Effector CD4-positive, alpha-beta T cell (primary cell): ENCODE measurements around the gene AK9.

Experiments
- DNase-seq: peaks from one replicate; pipeline ENCODE4 v3.0.0-alpha.2; 2020

The AK9 gene

DNA sequence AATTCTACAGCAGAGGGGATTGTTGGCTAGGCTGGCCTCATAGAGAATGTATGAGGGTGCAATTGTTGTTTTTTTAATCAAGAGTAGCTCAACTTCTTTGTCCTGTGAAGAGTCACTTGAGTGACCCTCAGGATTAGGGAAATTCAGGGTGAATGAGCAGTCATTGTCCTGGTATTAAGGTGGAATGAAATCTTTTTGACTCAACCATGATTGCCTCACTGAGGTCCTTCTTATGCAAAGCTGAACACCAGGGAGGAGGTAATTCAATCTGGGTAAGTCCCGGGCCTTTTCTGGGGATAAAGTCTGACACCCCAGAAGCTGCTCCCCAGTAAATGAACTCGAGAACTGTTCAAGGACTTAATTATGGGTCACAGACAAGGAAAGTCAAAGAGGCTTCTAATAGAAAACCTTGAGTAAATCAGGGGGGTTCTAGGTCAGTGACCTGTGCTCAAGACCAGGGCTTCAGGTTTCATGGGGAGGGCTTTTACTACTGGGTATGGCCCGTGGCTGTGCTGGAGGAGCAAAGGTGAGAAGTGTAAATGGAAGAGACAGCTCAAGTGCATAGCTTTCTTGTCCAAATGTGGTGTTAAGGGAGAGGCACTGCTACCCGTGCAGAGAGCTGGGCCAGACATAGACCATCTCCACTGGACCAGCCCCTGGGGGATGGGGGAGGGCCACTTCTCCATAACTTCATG, 182.7 kb downstream of the AK9 start:
- no peak for DNase-seq

DNA sequence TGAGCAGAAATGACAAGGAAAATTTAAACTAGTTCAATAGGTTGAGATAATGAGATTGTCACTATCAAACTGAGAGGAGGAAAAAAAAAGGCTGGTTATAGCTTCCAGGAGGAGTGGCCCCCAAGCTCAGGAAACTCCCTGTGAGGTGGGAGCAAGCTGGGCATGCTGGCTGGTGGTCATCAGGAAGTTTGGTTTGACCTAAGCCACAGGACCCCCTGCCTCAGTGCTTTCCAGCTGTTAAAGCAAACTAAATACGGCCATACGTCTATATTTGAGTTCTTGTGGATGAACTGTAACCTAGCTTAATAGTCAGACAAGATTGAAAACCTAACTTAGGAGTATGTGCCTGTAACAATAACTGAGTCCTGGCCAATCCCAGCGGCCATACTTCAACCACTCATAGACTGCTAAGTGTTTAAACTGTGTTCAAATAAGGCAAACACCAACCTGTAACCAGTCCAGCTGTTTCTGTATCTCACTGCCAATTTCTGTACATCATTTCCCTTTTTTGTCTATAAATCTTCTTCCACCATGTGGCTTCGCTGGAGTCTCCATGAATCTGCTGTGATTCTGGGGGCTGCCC, 183.4 kb downstream of the AK9 start:
- no peak for DNase-seq

DNA sequence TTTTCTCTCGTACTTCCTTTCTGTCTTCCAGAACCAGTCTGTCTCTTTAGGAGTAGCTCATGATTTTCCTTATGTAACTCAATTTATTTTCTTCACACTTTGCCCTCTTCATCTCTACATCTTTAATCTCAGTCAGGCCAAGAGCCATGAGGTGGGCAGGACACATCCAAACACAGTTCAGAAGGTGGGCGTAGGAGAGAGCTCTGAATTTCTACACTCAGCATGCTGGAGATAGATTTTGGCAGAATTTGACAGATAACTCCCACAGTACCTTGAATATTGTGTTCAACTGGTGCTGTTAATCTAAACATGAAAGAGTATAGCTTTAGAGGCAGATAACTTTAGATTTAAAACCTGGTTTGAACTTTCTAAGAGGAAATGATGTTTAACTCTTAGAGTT, 184.2 kb downstream of the AK9 start:
- DNase-seq: no peak

DNA sequence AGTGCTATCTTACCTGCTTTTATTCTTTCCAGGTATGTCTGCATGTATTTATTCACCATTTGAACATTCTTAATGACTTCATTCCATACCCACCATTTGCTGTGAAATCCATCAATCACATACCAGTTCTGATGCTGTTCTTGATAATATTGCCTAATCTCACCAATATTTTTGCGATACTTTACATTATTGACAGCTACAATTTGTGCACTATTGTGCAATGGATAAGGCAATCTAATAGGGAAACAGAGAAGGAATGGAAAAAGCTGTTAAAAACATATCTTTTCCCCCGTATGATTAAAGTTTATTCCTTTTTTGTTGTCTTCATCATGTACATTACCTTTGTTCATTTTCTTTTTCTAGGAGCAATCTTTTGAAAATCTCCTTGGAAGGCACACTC, 184.7 kb downstream of the AK9 start:
- DNase-seq: no peak

DNA sequence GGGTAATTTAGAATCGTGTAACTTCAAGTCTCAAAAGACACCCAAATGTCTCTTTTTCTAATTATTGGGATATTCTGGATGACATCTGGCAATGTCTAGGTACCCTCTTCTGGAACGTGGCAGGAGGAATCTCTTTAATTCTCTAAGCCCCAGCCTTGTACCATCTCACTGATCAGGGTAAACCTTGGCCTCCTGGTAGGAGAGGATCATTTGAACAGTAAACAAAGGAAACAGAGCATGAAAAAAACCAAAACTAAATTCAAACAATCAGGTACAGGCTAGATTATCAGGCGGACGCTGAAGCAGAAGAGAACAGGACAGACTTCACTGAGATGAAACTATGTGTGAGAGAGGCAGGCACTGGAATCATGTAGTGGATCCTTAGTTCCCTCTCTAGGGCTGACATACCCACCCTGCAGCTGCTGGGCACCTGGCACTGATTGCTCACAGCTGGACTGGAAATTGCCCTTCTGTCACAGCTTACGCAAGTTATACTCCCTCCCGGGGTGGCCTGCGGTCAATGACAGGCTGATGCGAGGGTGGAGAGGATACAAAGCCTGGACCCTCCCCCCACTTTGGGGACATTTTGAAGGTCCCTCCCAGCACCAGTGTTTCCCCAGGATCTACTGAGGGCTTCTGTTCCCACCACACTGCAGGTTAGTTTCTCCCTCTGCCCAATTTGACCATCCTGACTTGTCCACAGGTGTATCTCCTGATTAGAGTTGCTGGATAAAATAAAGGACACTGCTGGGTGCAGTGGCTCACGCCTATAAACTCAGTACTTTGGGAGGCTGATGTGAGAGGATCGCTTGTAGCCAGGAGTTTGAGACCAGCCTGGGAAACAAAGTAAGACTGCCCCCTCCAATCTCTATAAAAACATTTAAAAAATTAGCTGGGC, 187.4 kb downstream of the AK9 start:
- DNase-seq: no peak

DNA sequence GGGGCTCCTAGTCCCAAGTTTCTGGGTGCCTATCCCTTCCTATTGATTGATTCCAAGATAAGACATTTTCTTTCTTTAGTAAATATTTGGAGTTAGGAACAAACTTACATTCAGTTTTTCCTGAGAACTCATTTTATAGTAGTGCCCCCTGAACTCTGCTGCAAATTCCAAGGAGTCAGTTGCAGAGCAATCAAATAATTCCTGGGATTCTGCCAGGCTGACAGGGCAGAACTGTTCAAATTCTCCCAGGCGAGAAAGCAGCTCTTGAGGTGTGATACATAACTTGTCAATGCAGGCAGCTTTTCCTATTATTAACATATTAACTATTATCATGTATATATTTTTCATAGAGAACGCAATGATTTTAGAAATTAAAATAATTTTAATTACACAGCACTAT, 192.1 kb downstream of the AK9 start:
- DNase-seq: no peak

DNA sequence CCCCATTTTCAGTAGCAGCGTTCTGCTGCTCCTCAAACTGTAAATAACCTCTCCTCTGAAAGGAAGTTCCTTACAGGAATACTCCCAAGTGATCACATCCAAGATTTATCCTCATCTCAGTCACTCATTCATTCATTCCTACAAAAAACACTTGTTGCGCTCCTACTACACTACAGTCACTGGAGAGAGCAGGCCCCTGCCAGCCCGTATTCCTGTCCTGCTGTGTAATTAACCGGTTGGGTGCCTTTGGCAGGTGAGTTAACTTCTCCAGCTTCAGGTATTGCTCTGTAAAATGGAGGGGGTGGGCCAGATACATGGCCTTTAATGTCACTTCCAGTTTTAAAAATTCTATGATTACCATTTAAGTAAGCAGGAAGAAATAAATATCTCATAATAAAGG, 192.9 kb downstream of the AK9 start:
- no peak for DNase-seq

DNA sequence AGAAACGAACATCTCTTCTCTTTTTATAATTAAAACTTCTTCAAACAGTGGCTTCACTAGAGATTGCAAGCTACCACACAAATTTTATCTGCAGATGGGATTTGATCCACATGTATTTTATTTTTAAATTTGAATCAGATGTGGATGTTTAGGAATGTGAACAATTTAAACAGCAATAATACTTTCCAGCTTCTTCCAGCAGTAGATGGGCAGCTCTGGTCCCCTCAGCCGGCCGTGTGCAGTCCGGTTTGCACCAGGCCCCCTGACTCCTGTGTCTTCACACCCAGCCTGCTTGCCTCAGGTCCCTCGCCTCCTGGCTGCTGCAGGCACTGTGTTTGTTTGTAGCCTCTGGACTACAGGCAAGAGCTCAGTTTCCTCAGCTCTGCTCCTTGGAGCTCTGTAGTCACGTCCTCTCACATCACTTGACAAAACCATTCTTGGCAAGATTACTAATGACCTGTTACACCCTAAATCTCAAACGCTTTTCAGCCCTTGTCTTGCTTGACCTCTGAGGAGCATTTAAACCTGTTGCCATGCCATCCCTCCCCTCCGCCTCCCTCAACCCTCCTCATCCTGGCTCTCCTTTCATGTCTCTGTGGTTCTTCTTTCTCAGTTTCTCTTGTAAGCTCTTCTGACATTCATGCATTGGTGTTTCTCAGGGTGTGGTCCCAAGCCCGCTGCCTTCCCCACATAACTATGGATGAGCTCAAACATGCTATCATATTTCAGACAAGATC, 194.8 kb downstream of the AK9 start:
- no peak for DNase-seq

DNA sequence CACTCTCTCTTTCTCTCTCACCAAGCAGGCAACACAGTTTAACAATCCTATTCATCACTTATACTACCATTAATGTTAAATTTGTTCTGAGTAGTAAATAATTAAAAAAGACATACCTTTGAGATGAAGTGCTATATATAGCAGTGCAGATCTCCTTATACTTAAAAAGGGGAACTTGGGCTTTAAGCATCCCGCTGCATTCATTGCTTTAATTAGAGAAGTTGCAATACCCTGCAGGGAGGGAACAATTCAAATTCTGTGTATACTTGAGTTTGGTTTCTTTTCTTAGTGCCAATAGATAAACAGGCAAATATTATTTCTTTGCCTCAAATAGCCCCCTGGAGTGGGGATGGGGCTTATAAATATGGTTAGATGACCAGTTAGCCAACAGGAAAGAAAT, 197.1 kb downstream of the AK9 start:
- no peak for DNase-seq

DNA sequence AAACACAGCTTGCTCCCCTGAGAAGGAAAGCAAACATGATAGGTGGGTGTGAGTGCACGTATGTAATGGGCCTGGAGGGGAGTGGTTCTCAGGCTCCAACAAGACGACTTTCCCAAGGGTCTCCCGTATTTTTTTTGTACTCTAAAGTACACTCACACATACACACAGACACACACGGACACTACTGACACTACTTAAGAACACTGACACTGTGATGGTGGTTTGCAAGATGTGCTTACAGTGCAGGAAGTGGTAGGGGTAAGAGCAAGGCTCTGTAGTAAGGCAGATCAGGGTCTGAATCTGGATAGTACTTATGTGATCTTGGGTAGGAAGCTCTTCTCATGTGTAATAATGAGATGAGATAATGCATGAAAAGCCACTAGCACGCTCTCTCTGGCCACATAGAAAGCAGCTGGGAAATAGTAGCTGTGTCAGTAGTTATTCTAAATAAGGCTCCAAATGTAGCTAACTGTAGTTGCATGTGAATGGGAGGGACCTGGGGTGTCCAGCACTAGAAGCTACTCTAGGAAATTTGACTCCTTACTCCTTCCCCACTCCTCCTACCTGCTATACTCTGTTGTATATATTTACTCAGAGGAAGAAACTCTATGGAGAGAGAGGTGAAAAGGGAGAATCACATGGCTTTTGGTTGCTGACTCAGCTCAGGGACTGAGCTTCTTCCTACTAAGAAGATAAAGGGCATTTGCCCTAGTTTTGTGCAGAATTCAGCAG, 199.6 kb downstream of the AK9 start:
- DNase-seq: no peak

DNA sequence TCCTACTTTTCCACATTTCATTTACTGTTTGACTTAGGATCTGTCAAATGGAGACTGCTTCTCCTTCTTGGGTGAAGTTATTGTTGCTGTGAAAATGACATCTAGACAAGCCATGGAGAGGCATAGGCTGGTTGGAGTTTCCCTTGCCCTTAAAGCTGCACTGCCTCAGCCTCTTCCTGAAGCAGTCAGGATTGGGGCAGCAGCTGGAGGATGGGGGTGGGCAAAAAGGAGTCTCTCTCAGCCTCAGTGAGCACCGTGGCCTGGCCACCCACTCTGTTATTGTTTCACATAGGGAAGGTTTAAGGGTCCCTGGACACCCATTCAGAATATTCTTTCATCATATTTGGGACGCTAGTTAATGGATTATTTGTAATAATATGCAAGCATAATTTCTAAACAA, 200.3 kb downstream of the AK9 start:
- no peak for DNase-seq

DNA sequence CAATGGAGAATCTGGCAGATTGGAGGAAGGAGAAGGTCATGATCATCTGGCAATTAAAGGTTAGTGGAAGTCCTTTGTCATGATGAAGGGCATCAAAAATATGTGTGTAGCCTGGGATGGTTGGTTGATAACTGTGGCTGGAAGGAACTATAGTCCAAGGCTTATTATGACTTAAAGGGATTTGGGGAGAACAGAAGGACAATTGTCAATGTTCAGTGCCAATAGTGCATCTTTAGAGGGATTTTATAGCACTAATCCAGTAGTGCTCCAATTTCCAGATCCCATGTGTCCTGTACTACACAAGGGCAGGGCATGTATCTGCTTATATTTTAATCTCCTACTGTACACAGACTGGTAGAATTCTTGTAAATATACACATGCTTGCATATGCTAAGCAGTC, 203.0 kb downstream of the AK9 start:
- DNase-seq: no peak

DNA sequence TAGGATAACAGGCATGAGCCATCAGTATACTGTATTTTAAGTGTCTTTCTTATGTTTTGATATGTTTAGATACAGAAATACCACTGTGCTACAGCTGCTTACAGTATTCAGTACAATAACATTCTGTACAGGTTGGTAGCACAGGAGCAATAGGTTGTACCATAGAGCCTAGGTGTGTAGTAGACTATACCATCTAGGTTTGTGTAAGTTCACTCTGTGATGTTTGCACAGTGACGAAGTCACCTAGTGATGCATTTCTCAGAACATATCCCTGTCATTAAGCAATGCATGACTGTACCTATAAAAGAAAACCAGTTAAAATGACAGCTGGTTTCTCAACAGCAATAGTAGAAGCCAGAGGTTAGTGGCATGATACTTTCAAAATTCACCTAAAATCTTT, 204.9 kb downstream of the AK9 start:
- DNase-seq: no peak

DNA sequence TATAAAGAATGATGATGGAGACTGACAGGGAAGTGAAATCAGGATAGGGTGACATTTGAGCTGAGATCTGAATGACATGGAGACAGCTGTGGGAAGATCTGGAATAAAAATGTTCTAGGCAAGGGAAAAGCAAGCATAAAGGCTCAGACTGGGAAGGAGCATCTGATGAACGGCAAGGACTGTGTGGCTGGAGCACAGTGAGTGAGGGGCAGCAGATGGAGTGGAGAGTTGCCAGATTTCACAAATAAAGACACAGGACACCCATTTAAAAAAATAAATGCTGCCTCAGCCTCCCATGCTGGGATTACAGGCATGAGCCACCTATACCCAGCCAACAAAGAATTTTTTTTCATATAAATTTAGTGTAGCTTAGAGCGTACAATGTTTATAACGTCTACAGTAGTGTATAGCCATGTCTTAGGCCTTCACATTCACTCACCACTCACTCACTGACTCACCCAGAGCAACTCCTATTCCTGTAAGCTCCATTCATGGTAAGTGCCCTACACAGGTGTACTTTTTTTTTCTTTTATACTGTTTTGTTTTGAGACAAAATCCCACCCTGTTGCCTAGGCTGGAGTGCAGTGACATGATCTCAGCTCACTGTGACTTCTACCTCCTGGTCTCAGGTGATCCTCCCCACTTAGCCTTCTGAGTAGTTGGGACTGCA, 205.6 kb downstream of the AK9 start:
- DNase-seq: no peak

DNA sequence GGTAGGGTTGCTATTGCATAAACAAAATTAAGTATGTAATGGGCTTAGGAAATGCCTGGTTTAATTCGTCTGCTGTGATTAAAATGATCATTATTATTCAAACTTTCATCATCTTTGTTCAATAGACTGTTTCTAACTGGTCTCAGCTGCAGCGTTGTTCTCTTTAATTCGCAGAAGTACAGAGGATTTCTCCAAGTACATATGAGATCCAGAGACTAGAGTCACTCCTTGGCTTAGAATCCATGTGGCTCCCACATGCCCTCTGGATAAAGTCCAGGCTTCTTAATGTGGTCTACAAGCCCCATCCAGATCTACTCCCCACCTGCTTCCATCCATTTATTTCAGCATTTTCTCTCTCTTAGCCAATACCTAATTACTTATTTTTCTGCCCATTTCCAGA, 206.9 kb downstream of the AK9 start:
- no peak for DNase-seq

DNA sequence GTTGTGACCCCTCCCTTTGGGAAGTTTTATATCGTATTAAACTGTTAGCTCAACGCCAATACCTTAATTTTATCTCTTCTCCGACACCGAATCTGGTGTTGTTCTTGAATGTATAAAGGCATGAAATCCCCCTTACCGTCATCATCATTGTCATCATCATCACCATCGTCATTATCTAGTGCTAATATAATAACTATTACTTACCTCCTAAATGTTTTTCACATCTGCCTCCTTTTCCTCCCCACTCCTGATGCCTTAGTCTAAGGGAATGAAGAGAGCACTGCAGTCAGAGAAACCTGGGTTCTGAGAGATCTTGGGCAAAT, 207.3 kb downstream of the AK9 start:
- no peak for DNase-seq

DNA sequence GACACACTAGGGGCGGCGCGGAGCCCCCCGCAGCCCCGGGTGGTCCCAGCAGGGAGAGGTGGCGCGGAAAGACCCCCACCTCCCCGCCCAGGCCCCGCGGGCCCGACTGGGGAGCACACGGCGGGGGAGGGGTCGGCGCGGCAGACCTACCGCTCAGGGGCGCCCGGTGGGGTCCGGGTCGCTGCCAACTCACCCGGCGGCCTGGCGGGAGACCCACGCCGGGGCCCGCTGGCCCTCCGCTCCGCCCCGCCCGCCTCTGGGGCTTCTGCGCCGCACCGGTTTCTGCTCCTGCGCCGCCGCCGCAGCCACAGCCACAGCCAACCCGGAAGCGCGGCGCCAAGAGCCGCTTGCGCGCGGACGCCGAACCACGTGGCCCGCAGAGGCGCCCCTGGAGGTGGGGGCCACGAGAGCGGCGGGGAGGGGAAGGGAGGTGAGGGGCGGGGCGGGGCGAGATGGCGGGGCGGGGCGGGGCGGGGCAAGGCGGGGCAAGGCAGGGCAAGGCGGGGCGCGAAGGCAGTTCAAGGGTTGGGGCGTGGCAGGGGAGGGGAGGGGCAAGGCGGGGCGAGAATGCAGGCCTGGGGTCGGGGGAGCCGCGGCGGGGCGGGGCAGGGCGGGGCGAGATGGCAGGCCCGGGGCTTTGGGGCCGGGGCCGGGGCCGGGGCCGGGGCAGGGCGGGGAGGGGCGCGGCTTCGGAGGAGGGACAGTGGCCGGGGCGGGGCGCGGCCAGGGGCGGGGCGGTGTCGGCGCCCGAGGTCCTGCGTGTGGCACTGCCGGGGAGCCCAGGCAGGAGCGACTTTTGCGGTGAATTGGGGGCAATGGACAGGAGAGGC, 207.9 kb downstream of the AK9 start, which contains the start of gene ZBTB24:
TSS of gene ZBTB24 (minus strand) at position 315 of the 830 bp plus-strand sequence. CDS start 1,193 bp downstream, outside the sequence.
- peak; percentile 86 for DNase-seq

DNA sequence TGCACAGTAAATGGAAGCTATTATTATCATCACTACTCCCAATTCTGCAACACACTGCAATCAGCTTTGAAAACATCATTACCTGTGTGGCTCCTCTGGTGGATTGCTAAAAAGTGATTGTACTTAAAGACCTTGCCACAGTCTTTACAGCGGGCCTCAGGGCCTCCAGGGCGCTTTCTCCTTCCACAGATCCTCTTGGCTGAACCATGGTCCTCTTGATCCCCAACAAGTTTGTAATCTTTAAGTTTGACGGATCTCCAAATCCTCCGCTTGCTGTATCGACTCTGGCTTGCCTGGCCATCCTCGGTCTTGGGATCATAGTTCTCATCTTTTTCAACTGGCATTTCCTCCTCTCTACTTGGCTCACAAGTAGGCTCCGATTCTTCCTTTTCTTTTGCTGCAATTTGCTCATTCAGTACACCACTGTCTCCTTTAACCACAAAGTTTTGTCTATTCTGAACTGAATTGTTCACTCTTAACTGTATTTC, 210.0 kb downstream of the AK9 start:
- DNase-seq: no peak

DNA sequence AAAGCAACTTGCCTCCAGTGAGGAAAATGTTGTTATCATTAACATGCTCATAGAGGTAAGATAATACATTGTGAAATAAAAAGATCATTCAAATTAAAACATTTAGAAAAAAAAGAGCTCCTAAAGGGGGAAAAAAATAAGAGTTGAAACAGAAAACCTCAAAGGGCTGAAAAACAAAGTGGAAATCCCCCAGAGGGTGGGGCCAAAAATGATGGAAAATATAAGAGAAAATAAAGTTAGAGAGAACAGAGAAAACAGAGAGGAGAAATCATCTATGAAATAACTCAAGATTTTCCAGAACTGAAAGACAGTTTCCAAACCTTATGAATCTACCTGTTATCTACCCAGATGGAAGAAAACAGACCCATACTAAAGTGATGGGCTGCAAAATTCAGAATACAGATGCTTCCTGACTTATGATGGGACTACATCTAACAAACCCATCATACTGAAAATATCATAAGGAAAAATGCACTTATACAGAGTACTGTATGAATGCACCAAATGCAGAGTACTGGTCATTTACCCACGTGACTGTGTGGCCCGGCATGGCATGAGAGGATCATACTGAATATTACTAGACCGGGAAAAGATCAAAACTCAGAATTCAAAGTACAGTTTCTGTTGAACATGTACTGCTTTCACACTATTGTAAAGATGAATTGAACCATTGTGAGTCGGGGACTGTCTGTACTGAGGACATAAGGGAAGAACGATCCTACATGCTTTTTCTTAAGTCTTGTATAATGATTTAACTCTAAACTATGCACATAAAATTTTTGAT, 212.0 kb downstream of the AK9 start:
- DNase-seq: no peak

DNA sequence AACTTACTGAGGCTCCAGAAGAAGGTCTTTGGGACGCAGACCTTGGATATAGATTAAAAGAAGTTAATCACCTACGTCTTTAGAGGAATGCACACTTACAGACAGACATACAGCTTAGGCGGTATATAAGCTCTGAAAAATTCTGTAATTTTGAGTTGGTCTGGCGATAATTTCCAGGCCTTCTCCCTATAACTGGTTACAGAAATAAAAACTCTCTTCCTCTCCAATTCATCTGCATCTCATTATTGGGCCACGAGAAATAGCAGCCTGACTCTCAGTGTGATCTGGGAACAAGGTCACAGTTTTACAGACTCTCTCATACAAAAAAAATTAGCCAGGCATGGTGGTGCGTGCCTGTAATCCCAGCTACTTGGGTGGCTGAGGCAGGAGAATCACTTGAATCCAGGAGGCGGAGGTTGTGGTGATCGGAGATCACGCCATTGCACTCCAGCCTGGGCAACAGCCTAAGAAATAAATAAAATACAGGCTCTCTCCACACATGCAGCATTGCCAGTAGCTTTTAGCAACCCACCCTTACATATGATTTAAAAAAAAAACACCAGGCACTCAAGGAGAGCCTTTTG, 212.7 kb downstream of the AK9 start:
- DNase-seq: no peak
